BJ (cell line): Measurements from ENCODE around the gene PHLPP1. TPM values are rescaled to one million over a fixed set of nuclear protein-coding genes. Genes with fewer than 3 reads are reported as not detected.

Experiments
- CTCF ChIA-PET: fragments of 350-600 bp; formaldehyde crosslinking; extraction: SDS; loops from one replicate; lab custom pipeline; 2021; ENCODE audit warnings: antibody characterized with exemption, inconsistent platforms; lab: Yijun Ruan, JAX
- POLR2A ChIA-PET: fragments of 300-600 bp; sonication (Branson Sonifier 250); formaldehyde crosslinking; extraction: SDS; loops from one replicate; lab custom pipeline; 2021; ENCODE audit warnings: antibody characterized with exemption; lab: Charles Lee
- DNase-seq: peaks from one replicate; pipeline ENCODE4 v3.0.0-alpha.2; 2011; ENCODE audit warnings: low read depth
- H3K27me3 ChIP-seq: 2 replicates; pipeline ENCODE4 v1.6.0; 2011; ENCODE audit warnings: low read length; ENCODE audit not compliant: control insufficient read depth, insufficient read depth
- H3K36me3 ChIP-seq: 2 replicates; pipeline ENCODE4 v1.5.1; 2011; ENCODE audit warnings: low read length; ENCODE audit not compliant: control insufficient read depth, insufficient read depth
- H3K4me3 ChIP-seq: 2 replicates; pipeline ENCODE4 v1.5.1; 2011; ENCODE audit warnings: low read depth, mild to moderate bottlenecking, control low read depth, low read length
- CTCF ChIP-seq: IDR thresholded peaks from 2 replicates; pipeline ENCODE4 v1.5.1; 2011; ENCODE audit warnings: low read depth, mild to moderate bottlenecking, control low read depth, inconsistent platforms, low read length, moderate library complexity; ENCODE audit not compliant: insufficient read depth
- polyA plus RNA-seq: library from polyadenylated mRNA; depleted of rRNA; stranded (reverse); fragments of >200 nt; gene quantifications from 2 replicates; pipeline ENCODE4 v1.2.3, GENCODE V29; 2011

The PHLPP1 gene
- polyA plus RNA-seq, 1 experiment: 4.0 TPM

- TF ChIP-seq CTCF: no peak
- no peak for DNase-seq
- Histone ChIP-seq H3K27me3 (no peaks in the 10 kb centered on the region), H3K4me3 (no peak overlapping the region), H3K36me3 (no peaks in the 10 kb centered on the region)
- CTCF ChIA-PET: interaction anchor here (1.0 kb wide), 1 partner anchor 42 kb away, joined by 3 read pairs; no protein-coding TSS in a partner anchor
- POLR2A ChIA-PET: no interaction called here
Observed at GRCh38 chr18:62939433-62939832, 224.1 kb downstream of the PHLPP1 start.

GRCh38 chr18:62939926-62940325 lies 224.6 kb downstream of the PHLPP1 start:
- TF ChIP-seq CTCF: no peak
- Histone ChIP-seq H3K4me3 (no peak overlapping the region), H3K27me3 (no peaks in the 10 kb centered on the region), H3K36me3 (no peaks in the 10 kb centered on the region)
- POLR2A ChIA-PET: no interaction called here
- no peak for DNase-seq
- CTCF ChIA-PET: interaction anchor here (1.0 kb wide), 1 partner anchor 42 kb away, joined by 3 read pairs; no protein-coding TSS in a partner anchor

- Histone ChIP-seq H3K36me3 (peaks cover 3% of the 10 kb centered on the region; the same call in 1 of the 2 replicates), H3K27me3 (no peaks in the 10 kb centered on the region), H3K4me3 (no peak overlapping the region)
- ChIA-PET POLR2A (no interaction called here), CTCF (interaction anchor here (0.7 to 1.1 kb wide), 3 partner anchors 16 to 74 kb away, joined by 3 to 5 read pairs (median 3); no protein-coding TSS in a partner anchor)
- TF ChIP-seq CTCF: no peak
- no peak for DNase-seq
Observed at GRCh38 chr18:62942578-62942977, 227.2 kb downstream of the PHLPP1 start.

GRCh38 chr18:62944454-62944853 lies 229.1 kb downstream of the PHLPP1 start:
- Histone ChIP-seq H3K27me3 (no peaks in the 10 kb centered on the region), H3K4me3 (no peak overlapping the region), H3K36me3 (peaks cover 3% of the 10 kb centered on the region; the same call in 1 of the 2 replicates)
- ChIA-PET CTCF (interaction anchor here (1.1 kb wide), 1 partner anchor 230 kb away, joined by 4 read pairs; the partner anchor contains the start of gene PHLPP1), POLR2A (no interaction called here)
- DNase-seq: no peak
- no peak for TF ChIP-seq CTCF

- H3K27me3 ChIP-seq: no peaks in the 10 kb centered on the region
- CTCF ChIA-PET: interaction anchor here (0.7 to 1.7 kb wide), 4 partner anchors 8 to 375 kb away, joined by 3 to 10 read pairs (median 4); partner anchors contain the start of gene PHLPP1
- H3K36me3 ChIP-seq: peaks cover 3% of the 10 kb centered on the region; the same call in 1 of the 2 replicates
- no peak for DNase-seq
- no peak for TF ChIP-seq CTCF
- no peak overlapping the region for H3K4me3 ChIP-seq
- POLR2A ChIA-PET: no interaction called here
Observed at GRCh38 chr18:62948788-62949187, 233.4 kb downstream of the PHLPP1 start.
